PC-3 (cell line): ENCODE measurements around the gene ODAM. TPM values are rescaled to one million over a fixed set of nuclear protein-coding genes. Genes with fewer than 3 reads are reported as not detected.
"Not testable (repeated sequence)": the region's sequence is repeated elsewhere in the genome, so short reads cannot be mapped to it uniquely, and the experiment has no call there.

Experiments
- ATAC-seq: fragments of 200-7000 bp; cut with Tn5 transposase; 2 replicates; pipeline ENCODE4 v1.9.1; 2020; ENCODE audit warnings: mild to moderate bottlenecking, moderate library complexity
- BruUV-seq: library from RNA; stranded (reverse); fragments of 400-500 nt; replicated peaks from 2 replicates; lab custom pipeline; 2021; lab: Mats Ljungman, UMichigan
- CTCF ChIA-PET: fragments of 300-600 bp; sonication (Branson Sonifier 250); formaldehyde crosslinking; loops from one replicate; lab custom pipeline; 2022; ENCODE audit warnings: antibody characterized with exemption; lab: Charles Lee
- POLR2A ChIA-PET: fragments of 300-600 bp; sonication (Branson Sonifier 250); formaldehyde crosslinking; loops from one replicate; lab custom pipeline; 2022; ENCODE audit warnings: antibody characterized with exemption; ENCODE audit not compliant: unreplicated experiment; lab: Charles Lee
- DNase-seq: peaks from one replicate; pipeline ENCODE4 v3.0.0-alpha.2; 2015
- H2AFZ ChIP-seq: fragments of 300-600 bp; sonication (generic); 2 replicates; pipeline ENCODE4 v1.6.0; 2016; ENCODE audit warnings: antibody characterized with exemption, low read length
- H3F3A ChIP-seq: fragments of 300-600 bp; sonication (generic); one replicate; pipeline ENCODE4 v1.6.0; 2017; ENCODE audit warnings: antibody characterized with exemption, low read length, control low read depth, mild to moderate bottlenecking; ENCODE audit not compliant: unreplicated experiment
- H3K27ac ChIP-seq: fragments of 300-600 bp; sonication (generic); 2 replicates; pipeline ENCODE4 v1.5.1; 2016; ENCODE audit warnings: mild to moderate bottlenecking, low read length
- H3K27me3 ChIP-seq: fragments of 300-600 bp; sonication (generic); 2 replicates; pipeline ENCODE4 v1.6.1; 2016; ENCODE audit warnings: low read length, mixed read lengths
- H3K36me3 ChIP-seq: fragments of 300-600 bp; sonication (generic); 2 replicates; pipeline ENCODE4 v1.6.1; 2016; ENCODE audit warnings: low read depth, mixed run types, low read length, mixed read lengths
- H3K4me1 ChIP-seq: fragments of 300-600 bp; sonication (generic); 2 replicates; pipeline ENCODE4 v1.5.1; 2016; ENCODE audit warnings: low read length; ENCODE audit not compliant: insufficient read depth
- H3K4me2 ChIP-seq: fragments of 300-600 bp; sonication (generic); 2 replicates; pipeline ENCODE4 v1.6.0; 2016; ENCODE audit warnings: low read length
- H3K4me3 ChIP-seq: fragments of 300-600 bp; sonication (generic); 2 replicates; pipeline ENCODE4 v1.5.1; 2016; ENCODE audit warnings: mild to moderate bottlenecking, low read length, mixed read lengths
- H3K79me2 ChIP-seq: fragments of 300-600 bp; sonication (generic); 2 replicates; pipeline ENCODE4 v1.6.1; 2017; ENCODE audit warnings: low read length, mixed read lengths
- H3K9ac ChIP-seq: fragments of 300-600 bp; sonication (generic); 2 replicates; pipeline ENCODE4 v1.6.0; 2016; ENCODE audit warnings: mild to moderate bottlenecking, low read length
- H3K9me2 ChIP-seq: fragments of 300-600 bp; sonication (generic); replicated peaks from 2 replicates; pipeline ENCODE4 v1.6.1; 2016; ENCODE audit warnings: mixed run types, low read length, mixed read lengths
- H3K9me3 ChIP-seq: fragments of 300-600 bp; sonication (generic); 2 replicates; pipeline ENCODE4 v1.6.1; 2016; ENCODE audit warnings: low read length, mixed read lengths
- H4K20me1 ChIP-seq: fragments of 300-600 bp; sonication (generic); 2 replicates; pipeline ENCODE4 v1.6.1; 2016; ENCODE audit warnings: low read length, mixed read lengths
- CTCF ChIP-seq: fragments of 300-600 bp; sonication (generic); conservative IDR thresholded peaks from 2 replicates; pipeline ENCODE4 v1.5.1; 2017; ENCODE audit warnings: antibody characterized with exemption, low read depth, mild to moderate bottlenecking, low read length
- EZH2 ChIP-seq: fragments of 300-600 bp; sonication (generic); IDR thresholded peaks from one replicate; pipeline ENCODE4 v1.6.1; 2017; ENCODE audit warnings: antibody characterized with exemption, mild to moderate bottlenecking, low read length; ENCODE audit not compliant: unreplicated experiment
- EZH2phosphoT487 ChIP-seq: fragments of 300-600 bp; sonication (generic); IDR thresholded peaks from 2 replicates; pipeline ENCODE4 v1.6.1; 2018; ENCODE audit warnings: mild to moderate bottlenecking, antibody characterized with exemption, low read length, borderline replicate concordance
- intact Hi-C: fragments of 100-400 bp; cut with micrococcal nuclease; formaldehyde crosslinking; loops from 2 replicates; pipeline ENCODE4 v1.9.0; 2023
- total RNA-seq: library from RNA; depleted of rRNA; stranded (reverse); fragments of >200 nt; gene quantifications from 2 replicates; pipeline ENCODE4 v1.2.3, GENCODE V29; 2014

The ODAM gene
- total RNA-seq, 1 experiment from 2014 or later = not detected

- POLR2A ChIA-PET, H4K20me1 ChIP-seq, H3K4me2 ChIP-seq, H3K4me3 ChIP-seq, DNase-seq, H3F3A ChIP-seq, H3K27ac ChIP-seq, ATAC-seq, H3K9me2 ChIP-seq, intact Hi-C loops, H3K9ac ChIP-seq, H3K36me3 ChIP-seq, H3K4me1 ChIP-seq, BruUV-seq, H2AFZ ChIP-seq, H3K79me2 ChIP-seq, CTCF ChIA-PET, H3K9me3 ChIP-seq: not testable (repeated sequence)
- peaks cover 19% of the 10 kb centered on the region; the same call in 1 of the 2 replicates for H3K27me3 ChIP-seq
Observed at GRCh38 chr4:70216109-70216508, 20.6 kb downstream of the ODAM start.

- H3K4me3 ChIP-seq, H2AFZ ChIP-seq, CTCF ChIA-PET, DNase-seq, BruUV-seq, POLR2A ChIA-PET, H3K4me1 ChIP-seq, H3F3A ChIP-seq, intact Hi-C loops, ATAC-seq, H3K79me2 ChIP-seq, H3K9me3 ChIP-seq, H3K27ac ChIP-seq, H3K9me2 ChIP-seq, H3K4me2 ChIP-seq, H3K36me3 ChIP-seq, H4K20me1 ChIP-seq, H3K9ac ChIP-seq: not testable (repeated sequence)
- H3K27me3 ChIP-seq = peaks cover 19% of the 10 kb centered on the region; the same call in 1 of the 2 replicates
Observed at GRCh38 chr4:70216550-70216949, 21.0 kb downstream of the ODAM start.

GRCh38 chr4:70221389-70221788 is 25.9 kb downstream of the ODAM start:
- H4K20me1 ChIP-seq, H3K9ac ChIP-seq, H3K36me3 ChIP-seq, intact Hi-C loops, H3K79me2 ChIP-seq, BruUV-seq, H2AFZ ChIP-seq, CTCF ChIA-PET, H3F3A ChIP-seq, POLR2A ChIA-PET, DNase-seq, H3K9me3 ChIP-seq, H3K9me2 ChIP-seq, H3K4me1 ChIP-seq, H3K4me3 ChIP-seq, ATAC-seq, H3K4me2 ChIP-seq, H3K27ac ChIP-seq: not testable (repeated sequence)
- H3K27me3 ChIP-seq = peaks cover 29% of the 10 kb centered on the region

- CTCF ChIA-PET, DNase-seq, H3K4me2 ChIP-seq, H3K4me1 ChIP-seq, H3K79me2 ChIP-seq, H2AFZ ChIP-seq, POLR2A ChIA-PET, BruUV-seq, H3K4me3 ChIP-seq, H3K9ac ChIP-seq, H3F3A ChIP-seq, H4K20me1 ChIP-seq, H3K36me3 ChIP-seq, intact Hi-C loops, H3K9me2 ChIP-seq, ATAC-seq, H3K27ac ChIP-seq, H3K9me3 ChIP-seq: not testable (repeated sequence)
- H3K27me3 ChIP-seq = peaks cover 31% of the 10 kb centered on the region
Observed at GRCh38 chr4:70221818-70222217, 26.3 kb downstream of the ODAM start.

GRCh38 chr4:70225824-70226223 is 30.3 kb downstream of the ODAM start, which contains the start of gene FDCSP:
Gene FDCSP (plus strand): TSS chr4:70226124. CDS start chr4:70231195, 5,071 bp downstream.
- H4K20me1 ChIP-seq = no peaks in the 10 kb centered on the region
- H2AFZ ChIP-seq = no peak within 1 kb of the TSS
- POLR2A ChIA-PET = interaction anchor here (0.5 kb wide), 1 partner anchor 213 kb away, joined by 4 read pairs; no protein-coding TSS in a partner anchor
- no peak within 1 kb of the TSS for H3K27ac ChIP-seq
- peaks cover 29% of the 10 kb centered on the region for H3K27me3 ChIP-seq
- no peaks in the 10 kb centered on the region for H3F3A ChIP-seq
- CTCF ChIA-PET = no interaction called here
- no TSS peak for BruUV-seq
- H3K4me1 ChIP-seq = no peaks in the 10 kb centered on the region
- DNase-seq (no peak), ATAC-seq (no peak)
- H3K4me2 ChIP-seq = no peak within 1 kb of the TSS
- H3K9me3 ChIP-seq = no peaks in the 10 kb centered on the region
- intact Hi-C loops = no loop called here
- no peaks in the 10 kb centered on the region for H3K79me2 ChIP-seq
- no peaks in the 10 kb centered on the region for H3K36me3 ChIP-seq
- no peak within 1 kb of the TSS for H3K9ac ChIP-seq
- no peak for TF ChIP-seq EZH2phosphoT487
- no peak for TF ChIP-seq CTCF
- no peak for TF ChIP-seq EZH2
- no peak within 1 kb of the TSS for H3K4me3 ChIP-seq
- H3K9me2 ChIP-seq = no peaks in the 10 kb centered on the region
